H9 (cell line): ENCODE results near the gene LMF2. TPM values are rescaled to one million over a fixed set of nuclear protein-coding genes. Genes with fewer than 3 reads are reported as not detected.

Experiments used
- DNase-seq: peaks from one replicate; pipeline ENCODE4 v3.0.0-alpha.2; 2017
- H2AFZ ChIP-seq: one replicate; pipeline ENCODE4 v1.6.1; 2013; ENCODE audit warnings: mild to moderate bottlenecking, low read length, control low read depth, moderate library complexity
- H2AK5ac ChIP-seq: 2 replicates; pipeline ENCODE4 v1.6.1; 2013; ENCODE audit warnings: low read length, control low read depth, mixed read lengths; ENCODE audit not compliant: insufficient read length
- H2BK120ac ChIP-seq: one replicate; pipeline ENCODE4 v1.6.1; 2013; ENCODE audit warnings: low read depth, mild to moderate bottlenecking, low read length, control low read depth, inconsistent platforms; ENCODE audit not compliant: poor library complexity, severe bottlenecking
- H2BK12ac ChIP-seq: 2 replicates; pipeline ENCODE4 v1.6.1; 2013; ENCODE audit warnings: low read length, control low read depth, mixed read lengths, low read depth; ENCODE audit not compliant: insufficient read length
- H2BK15ac ChIP-seq: 2 replicates; pipeline ENCODE4 v1.6.1; 2013; ENCODE audit warnings: low read depth, low read length, control low read depth
- H2BK20ac ChIP-seq: one replicate; pipeline ENCODE4 v1.6.1; 2013; ENCODE audit warnings: low read depth, mild to moderate bottlenecking, low read length, control low read depth, inconsistent platforms; ENCODE audit not compliant: poor library complexity, severe bottlenecking
- H2BK5ac ChIP-seq: 2 replicates; pipeline ENCODE4 v1.6.1; 2013; ENCODE audit warnings: low read length, control low read depth, mixed read lengths; ENCODE audit not compliant: insufficient read length
- H3K14ac ChIP-seq: 2 replicates; pipeline ENCODE4 v1.6.1; 2013; ENCODE audit warnings: low read length, control low read depth; ENCODE audit not compliant: insufficient read depth
- H3K18ac ChIP-seq: 2 replicates; pipeline ENCODE4 v1.6.1; 2013; ENCODE audit warnings: low read depth, mild to moderate bottlenecking, mixed read lengths, low read length, control low read depth; ENCODE audit not compliant: insufficient read length
- H3K23ac ChIP-seq: 2 replicates; pipeline ENCODE4 v1.6.1; 2013; ENCODE audit warnings: low read length, control low read depth, mixed read lengths, low read depth; ENCODE audit not compliant: insufficient read length
- H3K23me2 ChIP-seq: 2 replicates; pipeline ENCODE4 v1.6.1; 2013; ENCODE audit warnings: low read depth, mild to moderate bottlenecking, mixed read lengths, low read length, control low read depth; ENCODE audit not compliant: insufficient read length, poor library complexity, severe bottlenecking
- H3K27ac ChIP-seq: 2 replicates; pipeline ENCODE4 v1.5.1; 2013; ENCODE audit warnings: low read length, control low read depth, mixed read lengths, low read depth; ENCODE audit not compliant: insufficient read length
- H3K27me3 ChIP-seq: 2 replicates; pipeline ENCODE4 v1.6.1; 2013; ENCODE audit warnings: low read length, control low read depth, inconsistent platforms; ENCODE audit not compliant: insufficient read depth
- H3K4ac ChIP-seq: 2 replicates; pipeline ENCODE4 v1.6.1; 2013; ENCODE audit warnings: low read depth, mild to moderate bottlenecking, control low read depth, inconsistent platforms, low read length, moderate library complexity
- H3K4me1 ChIP-seq: 2 replicates; pipeline ENCODE4 v1.6.1; 2013; ENCODE audit warnings: low read length, control low read depth, inconsistent platforms; ENCODE audit not compliant: insufficient read depth
- H3K4me2 ChIP-seq: 2 replicates; pipeline ENCODE4 v1.6.1; 2013; ENCODE audit warnings: low read length, control low read depth, mixed read lengths; ENCODE audit not compliant: insufficient read length, insufficient read depth
- H3K56ac ChIP-seq: 2 replicates; pipeline ENCODE4 v1.6.1; 2013; ENCODE audit warnings: low read depth, mild to moderate bottlenecking, mixed read lengths, low read length, control low read depth; ENCODE audit not compliant: insufficient read length
- H3K79me1 ChIP-seq: 2 replicates; pipeline ENCODE4 v1.6.1; 2013; ENCODE audit warnings: low read depth, mild to moderate bottlenecking, moderate library complexity, low read length, control low read depth, inconsistent platforms; ENCODE audit not compliant: insufficient read depth, poor library complexity, severe bottlenecking
- H3K79me2 ChIP-seq: 2 replicates; pipeline ENCODE4 v1.6.1; 2013; ENCODE audit warnings: low read length, control low read depth, inconsistent platforms; ENCODE audit not compliant: insufficient read depth
- H3K9ac ChIP-seq: 2 replicates; pipeline ENCODE4 v1.6.1; 2013; ENCODE audit warnings: low read length, control low read depth, mixed read lengths; ENCODE audit not compliant: insufficient read length; ENCODE audit errors: extremely low read depth
- H3K9me3 ChIP-seq: one replicate; pipeline ENCODE4 v1.6.1; 2013; ENCODE audit warnings: low read depth, low read length, inconsistent platforms; ENCODE audit not compliant: control insufficient read depth
- H3T11ph ChIP-seq: one replicate; pipeline ENCODE4 v1.6.1; 2013; ENCODE audit warnings: mild to moderate bottlenecking, low read length, control low read depth, inconsistent platforms
- H4K20me1 ChIP-seq: one replicate; pipeline ENCODE4 v1.6.1; 2013; ENCODE audit not compliant: control insufficient read depth, insufficient read length, insufficient read depth
- H4K5ac ChIP-seq: 2 replicates; pipeline ENCODE4 v1.6.1; 2013; ENCODE audit warnings: low read depth, mild to moderate bottlenecking, mixed read lengths, low read length, control low read depth; ENCODE audit not compliant: insufficient read length
- H4K8ac ChIP-seq: replicated peaks from 2 replicates; pipeline ENCODE4 v1.6.1; 2013; ENCODE audit warnings: low read length, control low read depth, mixed read lengths, low read depth; ENCODE audit not compliant: insufficient read length
- H4K91ac ChIP-seq: 2 replicates; pipeline ENCODE4 v1.6.1; 2013; ENCODE audit warnings: low read depth, mild to moderate bottlenecking, moderate library complexity, mixed read lengths, low read length, control low read depth; ENCODE audit not compliant: insufficient read length
- H3K27ac Mint-ChIP-seq, 3 experiments: 2 replicates in 2 of 3; 3 replicates in 1 of 3; pipeline ENCODE4 v1.8.0; 2020 to 2021; ENCODE audit warnings: mixed read lengths in 3 of 3, mild to moderate bottlenecking in 1 of 3, moderate library complexity in 1 of 3
- H3K27me3 Mint-ChIP-seq: 2 replicates; pipeline ENCODE4 v1.8.0; 2021; ENCODE audit warnings: low read depth, mild to moderate bottlenecking, moderate library complexity, mixed read lengths
- H3K36me3 Mint-ChIP-seq, 3 experiments: 2 replicates in 2 of 3; 3 replicates in 1 of 3; pipeline ENCODE4 v1.8.0; 2020 to 2021; ENCODE audit warnings: low read depth in 3 of 3, mixed read lengths in 3 of 3; ENCODE audit not compliant: insufficient read depth in 1 of 3
- H3K4me1 Mint-ChIP-seq, 2 experiments: 2 replicates each; pipeline ENCODE4 v1.8.0; 2020; ENCODE audit warnings: mixed read lengths in 2 of 2
- H3K4me3 Mint-ChIP-seq, 2 experiments: 2 replicates in 1 of 2; 3 replicates in 1 of 2; pipeline ENCODE4 v1.8.0; 2020 to 2021; ENCODE audit warnings: mild to moderate bottlenecking in 2 of 2, mixed read lengths in 2 of 2, moderate library complexity in 1 of 2
- H3K9me3 Mint-ChIP-seq, 2 experiments: 2 replicates in 1 of 2; 3 replicates in 1 of 2; pipeline ENCODE4 v1.8.0; 2020; ENCODE audit warnings: mild to moderate bottlenecking in 2 of 2, mixed read lengths in 2 of 2, moderate library complexity in 1 of 2
- CTCF ChIP-seq: fragments of 200-600 bp; sonication (generic); conservative IDR thresholded peaks from 3 replicates; pipeline ENCODE4 v1.8.0; 2021; ENCODE audit warnings: antibody characterized with exemption, mild to moderate bottlenecking
- WGBS: extraction: QIAGEN DNeasy Blood & Tissue Kit; methylation state at CpG from one replicate; pipeline ENCODE4 v1.1.7; 2013; ENCODE audit warnings: missing lambda C conversion rate, low lambda C conversion rate, mixed read lengths; ENCODE audit not compliant: insufficient read length; ENCODE audit errors: extremely low coverage; 5-methylcytosine and 5-hydroxymethylcytosine counted together
- total RNA-seq: library from RNA; stranded (reverse); gene quantifications from 2 replicates; pipeline ENCODE4 v1.2.1, GENCODE V29; 2021

The LMF2 gene
- total RNA-seq, 1 experiment from 2014 or later: 43.6 TPM

GRCh38 chr22:50477923-50478322 lies 29.6 kb downstream of the LMF2 start:
- Histone ChIP-seq H3K27me3 (peaks cover 9% of the 10 kb centered on the region; the same call in 1 of the 2 replicates), H2BK12ac (no peak overlapping the region), H2BK120ac (no peak overlapping the region), H3T11ph (no peak overlapping the region), H3K23me2 (peaks cover 18% of the 10 kb centered on the region), H2BK5ac (no peak overlapping the region), H4K20me1 (peaks cover 4% of the 10 kb centered on the region), H3K56ac (no peak overlapping the region), H4K5ac (no peak overlapping the region), H3K14ac (no peak overlapping the region), H3K4me1 (no peaks in the 10 kb centered on the region; the same call in 1 of the 2 replicates), H3K23ac (no peak overlapping the region), H2BK20ac (no peak overlapping the region), H3K27ac (no peak overlapping the region), H4K8ac (no peak overlapping the region), H3K79me2 (peaks cover 9% of the 10 kb centered on the region; the same call in 1 of the 2 replicates), H3K4me2 (no peak overlapping the region), H2BK15ac (no peak overlapping the region), H3K4ac (no peak overlapping the region), H3K18ac (no peak overlapping the region), H2AK5ac (no peak overlapping the region), H3K9ac (no peak overlapping the region), H2AFZ (no peak overlapping the region), H4K91ac (no peak overlapping the region), H3K9me3 (no peaks in the 10 kb centered on the region), H3K79me1 (peaks cover 8% of the 10 kb centered on the region)
- DNase-seq: no peak
- Mint-ChIP-seq H3K36me3 (peaks cover 0 to 6% (median 0%) of the 10 kb centered on the region in 3 experiments; a peak in 4 of 7 replicates), H3K27me3 (peaks cover 36% of the 10 kb centered on the region), H3K4me3 (no peak overlapping the region), H3K9me3 (no peaks in the 10 kb centered on the region), H3K27ac (no peak overlapping the region), H3K4me1 (peaks cover 26 to 27% of the 10 kb centered on the region in 2 experiments)
- WGBS: no CpG with 5 or more reads among the region's 12 CpGs
- TF ChIP-seq CTCF: no peak
